ENCODE results near the gene GPR137.
"Not testable (repeated sequence)": the region's sequence is repeated elsewhere in the genome, so short reads cannot be mapped to it uniquely, and the experiment has no call there.

GPR137 gene

GRCh38 chr11:64304316-64305072, 18.8 kb downstream of the GPR137 start:
- DNase-seq (ENCODE audit: low spot score): peak; percentile 87

- DNase-seq (ENCODE audit: low spot score): peak; percentile 100
These were observed 19.5 kb downstream of the GPR137 start, which contains the start of gene ESRRA for GRCh38 chr11:64305075-64305690. TSS of gene ESRRA (plus strand) at chr11:64305524. CDS start at chr11:64307180, 1,656 bp downstream.

GRCh38 chr11:64305691-64306562, 20.3 kb downstream of the GPR137 start:
- peak; percentile 32 for DNase-seq (ENCODE audit: low spot score)

DNA sequence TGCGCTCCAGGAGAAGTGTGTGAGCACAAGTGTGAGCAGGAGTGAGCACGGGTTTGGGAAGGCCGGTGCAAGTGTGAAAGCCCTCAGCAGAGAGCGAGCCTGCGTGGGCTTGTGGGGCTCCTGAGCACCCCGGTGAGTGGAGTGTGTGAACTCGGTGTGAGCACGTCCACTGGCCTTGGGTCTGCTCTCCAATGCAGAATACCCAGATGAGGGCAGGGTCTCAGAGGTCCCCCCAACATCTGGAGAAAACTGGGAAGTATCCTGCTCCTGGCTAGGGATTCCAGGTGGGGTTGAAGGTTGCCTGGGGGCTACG, 20.9 kb downstream of the GPR137 start:
- DNase-seq (ENCODE audit: low spot score): no peak

DNA sequence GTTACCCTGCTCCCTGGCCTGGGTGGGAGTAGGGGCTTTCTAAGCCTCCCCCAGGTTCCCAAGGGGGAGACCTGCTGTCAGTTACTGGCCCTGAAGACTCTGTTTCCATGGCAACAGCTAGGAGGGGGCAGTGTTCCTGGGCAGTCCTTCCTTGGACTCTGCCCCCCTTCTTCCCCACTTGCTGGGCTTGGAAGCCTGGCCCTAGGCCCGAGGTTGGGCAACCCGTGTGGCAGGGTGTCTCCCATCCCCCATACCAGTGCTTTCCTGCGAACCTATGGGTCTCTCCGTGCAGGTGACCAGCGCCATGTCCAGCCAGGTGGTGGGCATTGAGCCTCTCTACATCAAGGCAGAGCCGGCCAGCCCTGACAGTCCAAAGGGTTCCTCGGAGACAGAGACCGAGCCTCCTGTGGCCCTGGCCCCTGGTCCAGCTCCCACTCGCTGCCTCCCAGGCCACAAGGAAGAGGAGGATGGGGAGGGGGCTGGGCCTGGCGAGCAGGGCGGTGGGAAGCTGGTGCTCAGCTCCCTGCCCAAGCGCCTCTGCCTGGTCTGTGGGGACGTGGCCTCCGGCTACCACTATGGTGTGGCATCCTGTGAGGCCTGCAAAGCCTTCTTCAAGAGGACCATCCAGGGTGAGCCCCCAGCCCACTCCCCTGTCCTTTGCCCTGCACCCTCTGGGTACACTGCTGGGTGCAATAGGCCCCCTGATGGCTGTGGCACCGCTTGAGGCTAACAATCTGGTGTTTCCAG, 21.4 kb downstream of the GPR137 start:
- no peak for DNase-seq (ENCODE audit: low spot score)

GRCh38 chr11:64307795-64308194, 22.1 kb downstream of the GPR137 start:
- not testable (repeated sequence) for DNase-seq (ENCODE audit: low spot score)

DNA sequence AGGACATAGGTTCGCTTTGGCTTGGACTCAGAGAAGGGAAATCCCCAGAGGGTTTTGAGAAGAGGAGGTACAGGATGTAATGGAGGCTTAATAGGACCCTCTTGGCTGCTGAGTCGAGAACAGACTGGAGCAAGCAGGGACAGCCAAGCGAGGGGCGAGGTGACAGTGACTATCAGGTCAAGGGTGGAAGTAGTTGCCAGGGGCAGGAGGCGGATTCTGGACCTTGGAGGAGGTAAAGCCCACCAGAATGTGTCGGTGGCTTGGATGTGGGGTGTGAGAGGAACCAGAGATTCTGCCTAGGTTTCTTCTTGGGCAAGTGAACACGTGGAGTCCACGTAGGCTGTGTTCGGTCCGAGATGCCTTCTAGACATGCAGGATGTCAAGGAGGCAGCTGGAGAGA, 27.3 kb downstream of the GPR137 start:
- DNase-seq (ENCODE audit: low spot score): no peak

- peak; percentile 57 for DNase-seq (ENCODE audit: low spot score)
These were observed 28.0 kb downstream of the GPR137 start for GRCh38 chr11:64313491-64314145.

- DNase-seq (ENCODE audit: low spot score): no peak
These were observed 28.6 kb downstream of the GPR137 start for GRCh38 chr11:64314146-64314804.

GRCh38 chr11:64314805-64315561, 29.3 kb downstream of the GPR137 start:
- DNase-seq (ENCODE audit: low spot score): no peak

DNA sequence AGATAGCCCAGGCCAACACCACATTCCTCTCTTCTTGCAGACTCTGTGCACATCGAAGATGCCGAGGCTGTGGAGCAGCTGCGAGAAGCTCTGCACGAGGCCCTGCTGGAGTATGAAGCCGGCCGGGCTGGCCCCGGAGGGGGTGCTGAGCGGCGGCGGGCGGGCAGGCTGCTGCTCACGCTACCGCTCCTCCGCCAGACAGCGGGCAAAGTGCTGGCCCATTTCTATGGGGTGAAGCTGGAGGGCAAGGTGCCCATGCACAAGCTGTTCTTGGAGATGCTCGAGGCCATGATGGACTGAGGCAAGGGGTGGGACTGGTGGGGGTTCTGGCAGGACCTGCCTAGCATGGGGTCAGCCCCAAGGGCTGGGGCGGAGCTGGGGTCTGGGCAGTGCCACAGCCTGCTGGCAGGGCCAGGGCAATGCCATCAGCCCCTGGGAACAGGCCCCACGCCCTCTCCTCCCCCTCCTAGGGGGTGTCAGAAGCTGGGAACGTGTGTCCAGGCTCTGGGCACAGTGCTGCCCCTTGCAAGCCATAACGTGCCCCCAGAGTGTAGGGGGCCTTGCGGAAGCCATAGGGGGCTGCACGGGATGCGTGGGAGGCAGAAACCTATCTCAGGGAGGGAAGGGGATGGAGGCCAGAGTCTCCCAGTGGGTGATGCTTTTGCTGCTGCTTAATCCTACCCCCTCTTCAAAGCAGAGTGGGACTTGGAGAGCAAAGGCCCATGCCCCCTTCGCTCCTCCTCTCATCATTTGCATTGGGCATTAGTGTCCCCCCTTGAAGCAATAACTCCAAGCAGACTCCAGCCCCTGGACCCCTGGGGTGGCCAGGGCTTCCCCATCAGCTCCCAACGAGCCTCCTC, 30.2 kb downstream of the GPR137 start:
- DNase-seq (ENCODE audit: low spot score): not testable (repeated sequence)

- no peak for DNase-seq (ENCODE audit: low spot score)
These were observed 31.1 kb downstream of the GPR137 start for GRCh38 chr11:64316672-64317324.

DNA sequence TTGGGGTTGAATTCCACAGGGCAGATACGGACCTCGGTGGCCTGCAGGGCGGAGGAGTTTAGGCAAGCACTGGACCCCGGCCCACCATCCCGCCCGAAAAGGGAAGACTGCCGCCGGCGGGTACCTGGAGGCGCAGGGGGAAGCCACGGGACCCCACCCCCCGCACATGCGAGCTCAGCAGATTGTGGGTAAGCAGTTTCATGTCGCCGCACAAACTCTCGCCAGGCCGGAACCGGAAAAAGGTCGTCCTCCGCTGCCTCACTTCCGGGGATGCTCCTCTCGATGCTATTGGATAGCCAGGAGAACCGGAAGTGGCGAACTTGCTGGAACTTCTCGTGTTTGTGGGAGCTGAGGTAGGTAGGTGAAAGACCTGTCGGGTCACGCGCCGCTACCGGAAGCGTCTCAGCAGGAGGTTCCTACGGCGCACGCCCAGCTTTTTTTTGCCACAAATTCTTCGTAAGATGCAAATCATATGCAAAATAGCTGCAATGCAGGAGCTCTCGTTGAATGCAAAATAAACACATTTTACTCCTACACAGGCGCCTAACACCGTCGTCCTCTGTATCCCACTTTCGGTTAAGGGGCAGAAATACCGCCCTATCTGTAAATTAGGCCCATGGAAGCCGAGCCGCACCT, 31.8 kb downstream of the GPR137 start, which contains the start of gene TRMT112:
TRMT112 (minus strand) TSS at position 235 of the 636 bp plus-strand sequence; CDS start at position 202, 33 bp downstream.
- peak; percentile 92 for DNase-seq (ENCODE audit: low spot score)

GRCh38 chr11:64317961-64318765, 32.5 kb downstream of the GPR137 start, which contains the start of gene PRDX5:
TSS of gene PRDX5 (plus strand) at chr11:64318121. CDS start at chr11:64318216, 95 bp downstream.
- DNase-seq (ENCODE audit: low spot score): peak; percentile 98

GRCh38 chr11:64318766-64319761, 33.4 kb downstream of the GPR137 start:
- DNase-seq (ENCODE audit: low spot score): no peak

GRCh38 chr11:64320556-64320955, 34.9 kb downstream of the GPR137 start:
- DNase-seq (ENCODE audit: low spot score): no peak

Measured in GM03348 (cell line).